HFF-Myc (cell line): ENCODE measurements around the gene E2F1.

Experiments used
- DNase-seq: peaks from one replicate; pipeline ENCODE4 v3.0.0-alpha.2; 2011; ENCODE audit warnings: low read depth; ENCODE audit errors: extremely low read depth
- H3K4me3 ChIP-seq: replicated peaks from 2 replicates; pipeline ENCODE4 v1.5.1; 2011; ENCODE audit warnings: low read depth, mild to moderate bottlenecking, control low read depth, low read length
- CTCF ChIP-seq: IDR thresholded peaks from 2 replicates; pipeline ENCODE4 v1.5.1; 2012; ENCODE audit warnings: mild to moderate bottlenecking, low read depth, low read length, control low read depth; ENCODE audit errors: missing control alignments

The E2F1 gene

DNA sequence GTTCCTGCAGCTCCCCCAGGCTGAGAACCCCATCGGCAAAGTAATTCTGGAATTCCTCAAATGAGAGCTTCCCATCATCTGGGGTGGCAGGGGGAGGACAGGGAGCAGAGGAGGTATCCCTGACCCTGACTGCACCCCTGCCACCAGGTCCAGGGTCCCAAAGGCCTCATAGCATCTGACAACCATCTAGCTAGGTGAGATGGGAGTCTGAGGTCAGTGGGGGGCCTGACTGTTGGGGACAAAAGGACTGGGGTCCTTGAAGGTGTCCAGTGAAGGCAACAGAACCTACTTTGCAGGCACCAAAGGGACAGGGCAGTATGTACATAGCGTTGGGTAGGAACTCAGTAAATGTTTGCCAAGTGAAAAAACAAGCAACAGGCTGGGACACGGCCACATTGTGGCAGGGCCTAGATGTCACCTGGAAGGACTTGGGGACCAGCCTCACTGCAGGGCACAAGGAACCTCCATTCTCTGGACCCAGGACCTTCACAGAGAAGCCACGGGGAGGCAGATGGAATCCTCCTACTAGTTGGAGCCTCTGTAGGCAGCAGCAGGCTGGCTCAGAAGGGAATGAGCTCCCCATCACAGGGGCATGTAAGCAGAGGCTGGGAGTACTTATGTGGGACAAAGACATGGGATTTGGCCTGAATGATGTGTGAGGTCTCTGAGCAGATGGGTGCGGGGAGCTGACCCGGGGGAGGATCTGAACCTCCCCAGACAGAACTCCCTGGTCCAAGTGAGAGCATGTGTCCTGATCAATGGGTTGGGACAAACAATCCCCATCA lies 15.3 kb downstream of the E2F1 start:
- no peak for DNase-seq
- TF ChIP-seq CTCF: no peak
- H3K4me3 ChIP-seq: no peak overlapping the region

DNA sequence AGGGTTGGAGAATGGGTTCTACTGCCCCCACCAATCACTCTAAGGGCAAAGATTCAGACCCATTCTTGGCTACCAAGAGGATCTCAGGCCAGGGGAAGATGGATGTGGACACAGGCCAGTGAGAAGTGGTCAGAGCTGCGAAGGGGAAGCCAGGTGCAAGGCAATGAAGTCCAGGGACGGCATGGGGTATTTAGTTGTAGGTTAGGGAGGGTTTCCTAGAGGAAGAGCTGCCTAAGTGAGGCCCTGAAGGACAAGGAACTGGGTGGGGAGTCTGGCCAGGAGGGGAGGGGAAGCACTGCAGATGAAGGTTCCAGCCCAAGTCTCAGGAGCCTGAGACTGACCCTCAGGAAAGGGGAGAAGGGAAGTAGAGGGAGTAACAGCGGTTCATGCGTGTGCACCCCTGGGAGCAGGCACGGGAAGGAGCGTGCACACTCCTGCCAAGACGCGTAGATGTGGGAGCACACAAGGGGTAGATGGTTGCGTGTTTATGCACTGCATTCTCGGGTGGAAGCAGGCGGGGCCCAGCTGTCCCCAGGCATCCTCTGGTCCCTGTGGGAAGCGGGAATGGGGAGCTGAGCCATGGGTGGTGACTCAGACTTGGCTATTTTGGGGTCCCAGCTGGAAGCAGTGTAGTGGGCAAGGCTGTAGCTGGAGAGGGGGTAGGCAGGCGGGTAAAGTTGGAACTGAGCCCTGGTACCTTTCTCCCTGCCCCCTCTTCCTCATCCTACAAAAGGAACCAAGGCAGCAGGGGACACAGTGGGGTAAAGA lies 16.1 kb downstream of the E2F1 start:
- H3K4me3 ChIP-seq: no peak overlapping the region
- no peak for DNase-seq
- TF ChIP-seq CTCF: no peak

DNA sequence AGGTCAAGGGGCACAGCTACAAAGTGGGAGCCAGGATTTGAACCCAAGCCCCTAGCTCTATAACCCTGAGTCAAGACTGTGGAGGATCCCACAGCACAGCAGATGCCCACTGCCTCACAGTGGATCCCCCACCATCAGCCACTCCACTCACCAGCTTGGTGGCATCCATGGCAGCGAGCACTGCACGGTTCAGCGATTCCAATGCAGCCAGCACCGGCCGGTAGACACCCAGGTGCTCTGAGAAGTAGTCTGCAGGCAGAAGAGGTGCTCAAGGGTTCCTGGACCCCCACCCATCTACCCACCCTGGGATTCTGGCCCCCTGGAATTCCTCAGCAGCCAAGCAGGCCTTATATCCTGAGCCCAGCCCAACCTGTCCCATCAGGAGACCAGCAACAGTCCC lies 17.0 kb downstream of the E2F1 start:
- no peak for DNase-seq
- no peak overlapping the region for H3K4me3 ChIP-seq
- no peak for TF ChIP-seq CTCF

GRCh38 chr20:33668466-33669155 lies 17.6 kb downstream of the E2F1 start:
- DNase-seq: no peak
- peak overlapping the region; percentile 64 for H3K4me3 ChIP-seq
- TF ChIP-seq CTCF: no peak

- peak; percentile 93 for TF ChIP-seq CTCF
- peak; percentile 58 for DNase-seq
- H3K4me3 ChIP-seq: peak overlapping the region; percentile 64
Observed at GRCh38 chr20:33667676-33668465, 18.3 kb downstream of the E2F1 start.

- peak overlapping the region; percentile 64 for H3K4me3 ChIP-seq
- DNase-seq: no peak
- TF ChIP-seq CTCF: no peak
Observed at GRCh38 chr20:33667245-33667675, 18.9 kb downstream of the E2F1 start.
